ENCODE measurements around the gene PRKCH.

Gene PRKCH

GRCh38 chr14:61557854-61558253 lies 236.5 kb downstream of the PRKCH start:
- H2AFZ ChIP-seq (ENCODE audit: low read depth, low read length, severe bottlenecking), result no peak overlapping the region
- H3K9me2 ChIP-seq (replicated peaks; ENCODE audit: insufficient read depth, low read length), result no peaks in the 10 kb centered on the region
- H3K4me2 ChIP-seq (ENCODE audit: low read depth, low read length, poor library complexity, severe bottlenecking), result no peak overlapping the region
- H3K9me3 ChIP-seq (ENCODE audit: insufficient read depth, low read length), result no peaks in the 10 kb centered on the region
- no peak overlapping the region for H3K9ac ChIP-seq (ENCODE audit: low read length)
- TF ChIP-seq EZH2phosphoT487 (conservative IDR thresholded peaks at IDR 0.05; ENCODE audit: low read length), result no peak
- TF ChIP-seq, protein P1, sequence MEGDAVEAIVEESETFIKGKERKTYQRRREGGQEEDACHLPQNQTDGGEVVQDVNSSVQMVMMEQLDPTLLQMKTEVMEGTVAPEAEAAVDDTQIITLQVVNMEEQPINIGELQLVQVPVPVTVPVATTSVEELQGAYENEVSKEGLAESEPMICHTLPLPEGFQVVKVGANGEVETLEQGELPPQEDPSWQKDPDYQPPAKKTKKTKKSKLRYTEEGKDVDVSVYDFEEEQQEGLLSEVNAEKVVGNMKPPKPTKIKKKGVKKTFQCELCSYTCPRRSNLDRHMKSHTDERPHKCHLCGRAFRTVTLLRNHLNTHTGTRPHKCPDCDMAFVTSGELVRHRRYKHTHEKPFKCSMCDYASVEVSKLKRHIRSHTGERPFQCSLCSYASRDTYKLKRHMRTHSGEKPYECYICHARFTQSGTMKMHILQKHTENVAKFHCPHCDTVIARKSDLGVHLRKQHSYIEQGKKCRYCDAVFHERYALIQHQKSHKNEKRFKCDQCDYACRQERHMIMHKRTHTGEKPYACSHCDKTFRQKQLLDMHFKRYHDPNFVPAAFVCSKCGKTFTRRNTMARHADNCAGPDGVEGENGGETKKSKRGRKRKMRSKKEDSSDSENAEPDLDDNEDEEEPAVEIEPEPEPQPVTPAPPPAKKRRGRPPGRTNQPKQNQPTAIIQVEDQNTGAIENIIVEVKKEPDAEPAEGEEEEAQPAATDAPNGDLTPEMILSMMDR (IDR thresholded peaks at IDR 0.05; ENCODE audit: insufficient read depth, low read length, poor library complexity, severe bottlenecking), result no peak
- no peaks in the 10 kb centered on the region for H3K79me2 ChIP-seq (ENCODE audit: insufficient read depth, low read length)
- no peaks in the 10 kb centered on the region for H4K20me1 ChIP-seq (ENCODE audit: low read depth, low read length)
- H3K27ac ChIP-seq (ENCODE audit: low read depth, low read length), result no peak overlapping the region
- H3K36me3 ChIP-seq (ENCODE audit: low read length), result no peaks in the 10 kb centered on the region
- H3K4me3 ChIP-seq (ENCODE audit: insufficient read depth, low read length, poor library complexity, severe bottlenecking), result no peak overlapping the region
- H3F3A ChIP-seq (ENCODE audit: insufficient read depth), result peaks cover 4% of the 10 kb centered on the region; the same call in 1 of the 2 replicates
- no peaks in the 10 kb centered on the region for H3K27me3 ChIP-seq (ENCODE audit: low read length)

- Histone ChIP-seq H3K9me3 (ENCODE audit: insufficient read depth, low read length) (no peaks in the 10 kb centered on the region), H3K4me2 (ENCODE audit: low read depth, low read length, poor library complexity, severe bottlenecking) (no peak overlapping the region), H3K4me3 (ENCODE audit: insufficient read depth, low read length, poor library complexity, severe bottlenecking) (no peak overlapping the region), H2AFZ (ENCODE audit: low read depth, low read length, severe bottlenecking) (no peak overlapping the region), H3K27me3 (ENCODE audit: low read length) (no peaks in the 10 kb centered on the region), H3K9me2 (replicated peaks; ENCODE audit: insufficient read depth, low read length) (no peaks in the 10 kb centered on the region), H3F3A (ENCODE audit: insufficient read depth) (0 out of 2 replicates have a peak, but pooled peaks cover under 1% of the 10 kb centered on the region), H3K36me3 (ENCODE audit: low read length) (no peaks in the 10 kb centered on the region), H3K79me2 (ENCODE audit: insufficient read depth, low read length) (no peaks in the 10 kb centered on the region), H3K9ac (ENCODE audit: low read length) (no peak overlapping the region), H4K20me1 (ENCODE audit: low read depth, low read length) (no peaks in the 10 kb centered on the region), H3K27ac (ENCODE audit: low read depth, low read length) (no peak overlapping the region)
- no peak for TF ChIP-seq EZH2phosphoT487 (conservative IDR thresholded peaks at IDR 0.05; ENCODE audit: low read length)
- TF ChIP-seq, protein P1 (IDR thresholded peaks at IDR 0.05; ENCODE audit: insufficient read depth, low read length, poor library complexity, severe bottlenecking), result no peak
These were observed 236.9 kb downstream of the PRKCH start for GRCh38 chr14:61558271-61558670.

DNA sequence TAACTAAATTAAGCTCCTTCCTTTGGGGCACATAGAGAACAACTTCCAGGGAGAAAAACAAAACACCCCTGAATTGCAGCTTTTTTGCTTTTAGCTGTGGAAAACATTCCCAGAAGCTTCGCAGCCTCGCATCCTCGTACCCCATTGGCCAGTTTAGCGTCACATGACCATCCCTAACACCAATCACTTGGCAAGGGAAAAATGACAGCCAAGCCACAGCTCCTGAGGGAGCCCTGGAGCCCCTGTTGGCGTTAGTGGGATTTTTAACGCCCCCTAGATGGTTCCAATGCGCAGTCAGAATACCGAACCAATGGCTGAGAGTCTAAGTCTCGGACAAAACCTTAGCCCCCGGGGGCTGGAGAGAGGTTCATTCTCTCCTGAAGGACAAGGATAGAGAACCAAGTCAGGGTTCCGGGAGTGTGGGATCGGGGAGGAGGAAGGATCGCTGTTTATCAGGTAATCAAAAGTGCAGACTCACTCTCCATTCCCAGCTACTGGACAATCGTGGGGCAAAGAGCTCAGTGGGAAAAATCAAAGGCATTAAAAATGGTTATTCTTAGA lies 238.3 kb downstream of the PRKCH start:
- H4K20me1 ChIP-seq (ENCODE audit: low read depth, low read length), result no peaks in the 10 kb centered on the region
- no peak overlapping the region for H3K9ac ChIP-seq (ENCODE audit: low read length)
- H3K4me2 ChIP-seq (ENCODE audit: low read depth, low read length, poor library complexity, severe bottlenecking), result no peak overlapping the region
- no peak overlapping the region for H3K27ac ChIP-seq (ENCODE audit: low read depth, low read length)
- H3K36me3 ChIP-seq (ENCODE audit: low read length), result no peaks in the 10 kb centered on the region
- H3K79me2 ChIP-seq (ENCODE audit: insufficient read depth, low read length), result no peaks in the 10 kb centered on the region
- H3K27me3 ChIP-seq (ENCODE audit: low read length), result no peaks in the 10 kb centered on the region
- H3F3A ChIP-seq (ENCODE audit: insufficient read depth), result no peaks in the 10 kb centered on the region
- no peak overlapping the region for H2AFZ ChIP-seq (ENCODE audit: low read depth, low read length, severe bottlenecking)
- H3K9me3 ChIP-seq (ENCODE audit: insufficient read depth, low read length), result no peaks in the 10 kb centered on the region
- no peaks in the 10 kb centered on the region for H3K9me2 ChIP-seq (replicated peaks; ENCODE audit: insufficient read depth, low read length)
- no peak for TF ChIP-seq EZH2phosphoT487 (conservative IDR thresholded peaks at IDR 0.05; ENCODE audit: low read length)
- TF ChIP-seq, protein P1 (IDR thresholded peaks at IDR 0.05; ENCODE audit: insufficient read depth, low read length, poor library complexity, severe bottlenecking), result no peak
- H3K4me3 ChIP-seq (ENCODE audit: insufficient read depth, low read length, poor library complexity, severe bottlenecking), result no peak overlapping the region

Measured in SU-DHL-6 (cell line).